Adrenal gland (tissue), 12 donors: ENCODE data around the gene SOHLH1. TPM values are rescaled to one million over a fixed set of nuclear protein-coding genes. Genes with fewer than 3 reads are reported as not detected.

Experiments used
- DNase-seq, 7 donors: peaks; one replicate each; pipeline ENCODE4 v3.0.0-alpha.2; 2019 to 2020
- H3K27ac ChIP-seq, 5 donors: fragments of 200-600 bp; sonication (generic) in 4 of 5; 1 replicate in 3 of 5; 2 replicates in 2 of 5; pipeline versions ENCODE4 v1.5.1 to v1.8.0; 2016 to 2020; ENCODE audit warnings: mild to moderate bottlenecking in 1 of 5
- H3K27me3 ChIP-seq: fragments of 200-600 bp; 2 replicates; pipeline ENCODE4 v1.8.0; 2021
- H3K36me3 ChIP-seq, 2 donors: fragments of 200-600 bp; replicated peaks in 1 of 2; 1 replicate in 1 of 2; 2 replicates in 1 of 2; pipeline versions ENCODE4 v1.5.1 to v1.8.0; 2018 to 2022
- H3K4me1 ChIP-seq, 2 donors: fragments of 200-600 bp; replicated peaks in 1 of 2; 1 replicate in 1 of 2; 2 replicates in 1 of 2; pipeline versions ENCODE4 v1.5.1 to v1.8.0; 2018 to 2021
- H3K4me3 ChIP-seq, 4 donors: fragments of 200-600 bp; sonication (generic) in 3 of 4; one replicate each; pipeline ENCODE4 v1.5.1; 2016 to 2018
- H3K9me3 ChIP-seq, 3 donors: fragments of 200-600 bp; sonication (generic) in 1 of 3; replicated peaks in 1 of 3; 1 replicate in 2 of 3; 2 replicates in 1 of 3; pipeline versions ENCODE4 v1.5.1 to v1.8.0; 2016 to 2021
- POLR2A ChIP-seq, 2 donors: fragments of 450-650 bp; IDR thresholded peaks; one replicate each; pipeline ENCODE4 v1.6.1; 2017; ENCODE audit warnings: antibody characterized with exemption in 2 of 2, mild to moderate bottlenecking in 2 of 2, moderate library complexity in 1 of 2
- WGBS, 4 donors: extraction: QIAGEN DNeasy Blood & Tissue Kit in 2 of 4; methylation state at CpG; one replicate each; pipeline versions ENCODE4 v1.1.5 to v1.1.7; 2013 to 2017; 5-methylcytosine and 5-hydroxymethylcytosine counted together
- intact Hi-C, 2 donors: fragments of 100-400 bp; cut with DNase I; formaldehyde crosslinking; loops; one replicate each; pipeline versions ENCODE4 v1.14.1 to v1.15.0; 2022 to 2023
- polyA plus RNA-seq, 3 donors: library from polyadenylated mRNA; stranded (reverse); fragments of 200-250 nt in 2 of 3; fragments of 350-450 nt in 1 of 3; fragmentation: Illumina TruSeq in 1 of 3; extraction: RNeasy Lipid Tissue Mini Kit (QIAGEN cat#74804) in 1 of 3; gene quantifications; one replicate each; pipeline ENCODE4 v1.2.3, GENCODE V29; 2013 to 2014
- total RNA-seq, 9 donors: library from RNA; depleted of rRNA in 4 of 9; stranded (reverse); fragments of >200 nt in 4 of 9; fragments of 120-200 nt in 1 of 9; fragmentation: NEBNext Ultra II Directional in 1 of 9; extraction: Animal tissue kit (Norgen Biotek cat#: 25700) in 1 of 9; gene quantifications; one replicate each; pipeline versions ENCODE4 v1.1.0 to v1.2.4, GENCODE V29; 2013 to 2023
- TF ChIP-seq, protein P1 (sequence below), 6 experiments: fragments of 450-650 bp in 4 of 6; fragments of 200-600 bp in 2 of 6; sonication (generic) in 1 of 6; IDR thresholded peaks; 1 replicate in 5 of 6; 2 replicates in 1 of 6; pipeline versions ENCODE4 v1.5.1 to v1.8.0; 2016 to 2021; ENCODE audit warnings: antibody characterized with exemption in 6 of 6, mild to moderate bottlenecking in 2 of 6, moderate library complexity in 1 of 6
- donor health status: healthy with polysubstance abuse.
- donor health status: Bipolar disorder and iron deficiency.
- donor health status: DM: yes; HTN: yes; CAD: no.
- donor health status: DM: no; HTN: no; CAD: no.
- donor health status: DM: no; HTN: no; CAD: no.
- donor health status: DM: yes; HTN: yes; CAD: no.

The SOHLH1 gene
- total and polyA plus RNA-seq, 12 donors, result not detected

DNA sequence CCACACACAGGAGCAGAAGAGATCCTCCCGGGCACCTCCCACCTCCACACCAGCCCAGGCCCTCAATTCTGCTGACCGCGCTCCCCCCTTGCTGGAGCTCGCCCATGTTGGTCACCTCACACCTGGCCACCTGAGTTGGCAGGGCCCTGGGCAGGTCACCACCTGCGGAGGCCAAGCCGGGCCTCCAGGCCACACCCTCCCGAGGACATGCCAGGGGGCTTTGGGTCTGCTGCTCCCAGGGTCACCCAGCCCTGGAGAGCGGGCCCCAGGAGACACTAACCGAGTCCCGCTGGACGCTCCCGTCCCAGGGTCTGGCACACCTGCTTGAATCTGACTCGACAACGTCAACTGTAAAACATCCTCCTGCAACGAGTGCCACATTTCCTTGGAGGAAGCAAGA is 2.1 kb downstream of the SOHLH1 start:
- no peaks in the 10 kb centered on the region for H3K9me3 ChIP-seq
- no peak for TF ChIP-seq POLR2A (IDR thresholded peaks at IDR 0.05)
- TF ChIP-seq, protein P1, sequence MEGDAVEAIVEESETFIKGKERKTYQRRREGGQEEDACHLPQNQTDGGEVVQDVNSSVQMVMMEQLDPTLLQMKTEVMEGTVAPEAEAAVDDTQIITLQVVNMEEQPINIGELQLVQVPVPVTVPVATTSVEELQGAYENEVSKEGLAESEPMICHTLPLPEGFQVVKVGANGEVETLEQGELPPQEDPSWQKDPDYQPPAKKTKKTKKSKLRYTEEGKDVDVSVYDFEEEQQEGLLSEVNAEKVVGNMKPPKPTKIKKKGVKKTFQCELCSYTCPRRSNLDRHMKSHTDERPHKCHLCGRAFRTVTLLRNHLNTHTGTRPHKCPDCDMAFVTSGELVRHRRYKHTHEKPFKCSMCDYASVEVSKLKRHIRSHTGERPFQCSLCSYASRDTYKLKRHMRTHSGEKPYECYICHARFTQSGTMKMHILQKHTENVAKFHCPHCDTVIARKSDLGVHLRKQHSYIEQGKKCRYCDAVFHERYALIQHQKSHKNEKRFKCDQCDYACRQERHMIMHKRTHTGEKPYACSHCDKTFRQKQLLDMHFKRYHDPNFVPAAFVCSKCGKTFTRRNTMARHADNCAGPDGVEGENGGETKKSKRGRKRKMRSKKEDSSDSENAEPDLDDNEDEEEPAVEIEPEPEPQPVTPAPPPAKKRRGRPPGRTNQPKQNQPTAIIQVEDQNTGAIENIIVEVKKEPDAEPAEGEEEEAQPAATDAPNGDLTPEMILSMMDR (IDR thresholded peaks at IDR 0.05), result no peak
- peaks cover 2% of the 10 kb centered on the region for H3K27me3 ChIP-seq
- peaks cover 0 to 6% of the 10 kb centered on the region in 2 donors for H3K4me1 ChIP-seq
- H3K36me3 ChIP-seq, result no peaks in the 10 kb centered on the region
- intact Hi-C loops, result no loop called here
- DNase-seq, result no peak
- H3K4me3 ChIP-seq, result no peak overlapping the region
- 83 to 84% (median 84%) methylated on average over 13 to 15 of the region's 15 CpGs for WGBS, 4 donors
- H3K27ac ChIP-seq, result no peak overlapping the region

DNA sequence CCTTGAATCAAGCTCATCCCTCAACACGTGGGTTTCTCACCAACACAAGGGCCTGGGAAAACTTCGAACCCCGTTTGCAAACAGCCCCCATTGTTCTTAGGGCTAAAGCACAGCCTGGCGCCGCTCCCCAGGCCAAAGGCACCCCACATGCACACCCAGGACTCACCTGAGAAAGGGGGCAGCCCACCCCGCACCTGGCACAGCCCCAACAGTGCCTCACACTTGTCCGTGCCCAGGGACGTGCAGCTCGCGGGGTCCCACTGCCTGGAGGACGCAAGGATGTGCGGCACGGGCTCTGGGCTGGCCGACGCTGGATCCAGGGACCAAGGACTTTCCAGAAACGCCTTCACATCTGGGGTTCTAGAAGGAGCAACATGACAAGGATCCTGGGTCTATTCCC is 2.8 kb downstream of the SOHLH1 start:
- WGBS, 4 donors, result 53 to 82% (median 74%) methylated on average over 6 to 16 of the region's 16 CpGs
- H3K4me3 ChIP-seq, result no peak overlapping the region
- H3K9me3 ChIP-seq, result no peaks in the 10 kb centered on the region
- no peaks in the 10 kb centered on the region for H3K27me3 ChIP-seq
- TF ChIP-seq POLR2A (IDR thresholded peaks at IDR 0.05), result no peak
- TF ChIP-seq, protein P1 (IDR thresholded peaks at IDR 0.05), result no peak
- H3K27ac ChIP-seq, result no peak overlapping the region
- H3K36me3 ChIP-seq, result no peaks in the 10 kb centered on the region
- DNase-seq, result no peak
- intact Hi-C loops, result no loop called here
- H3K4me1 ChIP-seq, result no peaks in the 10 kb centered on the region

DNA sequence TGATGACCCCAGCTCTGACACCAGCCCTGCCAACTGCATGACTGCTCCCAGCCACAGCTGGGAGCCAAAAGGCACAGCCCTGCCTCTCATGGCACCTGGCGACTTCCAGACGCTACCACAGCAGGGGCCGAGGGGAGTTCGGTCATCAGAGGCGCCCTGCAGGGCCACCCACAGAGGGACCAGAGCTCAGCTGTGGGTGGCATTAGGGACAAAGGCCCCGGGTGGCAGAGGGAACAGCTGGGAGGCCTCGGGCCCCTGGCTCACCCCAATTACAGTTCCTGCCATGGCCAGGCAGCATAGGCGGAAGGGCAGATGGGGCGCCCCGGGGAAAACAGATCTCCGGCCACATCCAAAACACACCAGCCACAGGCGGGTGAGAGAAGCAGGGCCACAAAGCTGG is 3.6 kb downstream of the SOHLH1 start:
- no peak overlapping the region for H3K4me3 ChIP-seq
- no peaks in the 10 kb centered on the region for H3K9me3 ChIP-seq
- no peak overlapping the region for H3K27ac ChIP-seq
- intact Hi-C loops, result no loop called here
- 75 to 86% (median 82%) methylated on average over 5 to 12 of the region's 12 CpGs for WGBS, 4 donors
- H3K4me1 ChIP-seq, result no peaks in the 10 kb centered on the region
- no peaks in the 10 kb centered on the region for H3K27me3 ChIP-seq
- TF ChIP-seq, protein P1 (IDR thresholded peaks at IDR 0.05), result no peak
- no peak for TF ChIP-seq POLR2A (IDR thresholded peaks at IDR 0.05)
- H3K36me3 ChIP-seq, result no peaks in the 10 kb centered on the region
- no peak for DNase-seq

DNA sequence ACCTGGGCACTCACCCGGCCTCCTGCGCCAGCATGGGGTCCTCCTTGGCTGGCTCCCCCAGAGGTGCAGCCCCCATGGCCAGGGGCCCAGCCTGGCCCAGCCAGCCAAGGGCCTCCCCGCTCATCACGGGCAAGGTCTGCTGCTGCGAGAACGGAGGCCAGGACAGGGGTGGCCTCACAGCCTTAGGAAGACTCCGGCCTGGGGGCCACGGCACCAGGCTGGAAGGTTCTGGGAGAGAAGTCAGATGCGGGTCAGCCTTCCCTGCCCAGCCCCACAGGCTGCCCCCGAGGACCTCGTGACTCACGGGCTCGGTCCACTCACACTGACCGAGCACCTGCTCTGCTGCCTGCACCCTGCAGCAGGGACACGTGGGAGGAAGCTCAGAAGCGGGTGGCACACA is 4.2 kb downstream of the SOHLH1 start:
- Histone ChIP-seq H3K9me3 (no peaks in the 10 kb centered on the region), H3K27me3 (no peaks in the 10 kb centered on the region), H3K36me3 (no peaks in the 10 kb centered on the region), H3K4me1 (no peaks in the 10 kb centered on the region), H3K4me3 (no peak overlapping the region), H3K27ac (no peak overlapping the region)
- TF ChIP-seq POLR2A (IDR thresholded peaks at IDR 0.05), result no peak
- TF ChIP-seq, protein P1 (IDR thresholded peaks at IDR 0.05), result no peak
- intact Hi-C loops, result no loop called here
- DNase-seq, result no peak
- WGBS, 4 donors, result 86% methylated on average over 16 of the region's 16 CpGs; no CpG with 5 or more reads in 2 of the 4 donors
